ENCODE measurements around the gene CHAT.

- TF ChIP-seq CTCF (IDR thresholded peaks at IDR 0.05) (no peak), EP300 (IDR thresholded peaks at IDR 0.05) (no peak), POLR2A (IDR thresholded peaks at IDR 0.05) (no peak)
Observed at GRCh38 chr10:49617121-49618020, 3.5 kb downstream of the CHAT start.

Measured in tibial nerve (tissue), 4 donors.